HepG2 (cell line): ENCODE results near the gene C11orf91. TPM values are rescaled to one million over a fixed set of nuclear protein-coding genes. Genes with fewer than 3 reads are reported as not detected.

Experiments used
- ATAC-seq: fragments of 200-7000 bp; cut with Tn5 transposase; 3 replicates; pipeline ENCODE4 v1.9.1; 2020; ENCODE audit warnings: mild to moderate bottlenecking, moderate library complexity
- BruUV-seq: library from RNA; stranded (reverse); fragments of 400-500 nt; replicated peaks from 2 replicates; lab custom pipeline; 2021; lab: Mats Ljungman, UMichigan
- CTCF ChIA-PET: fragments of 300-600 bp; formaldehyde crosslinking; extraction: SDS; loops from one replicate; lab custom pipeline; 2021; ENCODE audit warnings: low total read pairs, inconsistent platforms, low intra/inter-chr PET ratio; lab: Yijun Ruan, JAX
- POLR2A ChIA-PET: fragments of 350-600 bp; sonication (Branson Sonifier 250); formaldehyde crosslinking; loops from one replicate; lab custom pipeline; 2020; ENCODE audit warnings: antibody characterized with exemption, inconsistent platforms; lab: Yijun Ruan, JAX
- DNase-seq: peaks from one replicate; pipeline ENCODE4 v3.0.0-alpha.2; 2015; ENCODE audit warnings: low spot score
- FAIRE-seq: peaks from 3 replicates; lab custom pipeline; 2011; peaks lifted over from hg19 to GRCh38; lab: Jason Lieb, UNC
- H2AFZ ChIP-seq: one replicate; pipeline ENCODE4 v1.6.1; 2011; ENCODE audit warnings: low read length, inconsistent platforms
- H3K27ac ChIP-seq: fragments of 300-600 bp; 3 replicates; pipeline ENCODE4 v1.8.0; 2011; ENCODE audit warnings: mixed run types, mild to moderate bottlenecking, mixed read lengths, low read length, inconsistent platforms; ENCODE audit not compliant: insufficient read depth; ENCODE audit errors: extremely low read length
- H3K27me3 ChIP-seq, 2 experiments: fragments of 200-600 bp in 1 of 2; 2 replicates in 1 of 2; 3 replicates in 1 of 2; pipeline versions ENCODE4 v1.6.0 to v1.8.0; 2011; ENCODE audit warnings: low read length in 2 of 2, mild to moderate bottlenecking in 2 of 2, moderate library complexity in 2 of 2, inconsistent platforms in 1 of 2; ENCODE audit not compliant: insufficient read depth in 2 of 2, control insufficient read depth in 1 of 2
- H3K36me3 ChIP-seq, 2 experiments: fragments of 200-600 bp in 1 of 2; replicated peaks in 1 of 2; 2 replicates in 1 of 2; 3 replicates in 1 of 2; pipeline versions ENCODE4 v1.5.1 to v1.8.0; 2011; ENCODE audit warnings: low read length in 2 of 2, inconsistent platforms in 1 of 2; ENCODE audit not compliant: insufficient read depth in 2 of 2, control insufficient read depth in 1 of 2
- H3K4me1 ChIP-seq: 2 replicates; pipeline ENCODE4 v1.5.1; 2012; ENCODE audit warnings: low read length, inconsistent platforms; ENCODE audit not compliant: insufficient read depth
- H3K4me2 ChIP-seq: 2 replicates; pipeline ENCODE4 v1.6.0; 2011; ENCODE audit warnings: low read depth, low read length, inconsistent platforms
- H3K4me3 ChIP-seq, 3 experiments: fragments of 200-600 bp in 1 of 3; sonication (generic), shearing (Covaris generic) in 1 of 3; replicated peaks in 1 of 3; 2 replicates each; pipeline ENCODE4 v1.5.1; 2011 to 2016; ENCODE audit warnings: low read length in 3 of 3, inconsistent platforms in 2 of 3, low read depth in 2 of 3, mild to moderate bottlenecking in 2 of 3, control low read depth in 1 of 3, mixed read lengths in 1 of 3; ENCODE audit not compliant: insufficient read depth in 1 of 3
- H3K79me2 ChIP-seq: one replicate; pipeline ENCODE4 v1.6.1; 2011; ENCODE audit warnings: low read length, inconsistent platforms; ENCODE audit not compliant: insufficient read depth
- H3K9ac ChIP-seq: 2 replicates; pipeline ENCODE4 v1.6.0; 2011; ENCODE audit warnings: mild to moderate bottlenecking, low read depth, low read length, inconsistent platforms; ENCODE audit not compliant: insufficient read depth
- H3K9me3 ChIP-seq: 2 replicates; pipeline ENCODE4 v1.5.1; 2012; ENCODE audit warnings: mild to moderate bottlenecking, low read length
- H4K20me1 ChIP-seq: 2 replicates; pipeline ENCODE4 v1.6.0; 2011; ENCODE audit warnings: inconsistent platforms, mild to moderate bottlenecking, low read length, moderate library complexity; ENCODE audit not compliant: insufficient read depth
- PRPF4 ChIP-seq: fragments of 200-400 bp; formaldehyde crosslinking; IDR thresholded peaks from 2 replicates; pipeline ENCODE4 v1.6.1; 2016; ENCODE audit warnings: low read length, low read depth; ENCODE audit not compliant: poor library complexity, severe bottlenecking
- ZFP62 ChIP-seq: sonication (generic); formaldehyde crosslinking; IDR thresholded peaks from 2 replicates; pipeline ENCODE4 v1.4.0; 2020; ENCODE audit warnings: missing genetic modification reagents
- ZNF331 ChIP-seq: sonication (generic); formaldehyde crosslinking; IDR thresholded peaks from 2 replicates; pipeline ENCODE4 v1.4.0; 2020; ENCODE audit warnings: missing genetic modification reagents
- ZNF616 ChIP-seq: sonication (generic); formaldehyde crosslinking; IDR thresholded peaks from 2 replicates; pipeline ENCODE4 v1.5.0; 2020; ENCODE audit warnings: low read depth, mild to moderate bottlenecking, missing genetic modification reagents
- ZSCAN30 ChIP-seq: sonication (generic); formaldehyde crosslinking; IDR thresholded peaks from 2 replicates; pipeline ENCODE4 v1.5.0; 2020; ENCODE audit warnings: mild to moderate bottlenecking, missing genetic modification reagents
- WGBS: methylation state at CpG from one replicate; pipeline ENCODE4 v1.1.6; 2017; ENCODE audit warnings: low lambda C conversion rate; 5-methylcytosine and 5-hydroxymethylcytosine counted together
- in situ Hi-C: cut with HindIII; loops from 2 replicates; pipeline ENCODE4 v1.10.0; 2017; ENCODE audit warnings: low pct_unique_long_range_greater_than_20kb; ENCODE audit not compliant: extremely low pct_ligation_motif_present
- intact Hi-C: fragments of 100-400 bp; cut with micrococcal nuclease; formaldehyde crosslinking; loops from one replicate; pipeline ENCODE4 v1.10.0; 2022; ENCODE audit not compliant: unreplicated experiment
- polyA plus RNA-seq, 8 experiments: library from polyadenylated mRNA; depleted of rRNA in 3 of 8; stranded (reverse) in 7 of 8; unstranded in 1 of 8; fragments of >200 nt; fragmentation: Illumina TruSeq in 4 of 8; extraction: Trizol in 4 of 8; gene quantifications; 2 replicates each; pipeline versions ENCODE4 v1.2.1 to v1.2.3, GENCODE V29; 2011 to 2016; ENCODE audit warnings: low read depth in 4 of 8, missing spikeins in 1 of 8, mixed read lengths in 1 of 8; ENCODE audit not compliant: insufficient read depth in 1 of 8
- total RNA-seq, 5 experiments: library from RNA; depleted of rRNA; stranded (reverse); fragments of >200 nt; fragmentation: Illumina TruSeq; extraction: Trizol; gene quantifications; 2 replicates each; pipeline ENCODE4 v1.2.3, GENCODE V29; 2016; ENCODE audit warnings: low read depth in 1 of 5
- TF ChIP-seq, protein P1 (sequence below), 2 experiments: sonication (generic) in 1 of 2; formaldehyde crosslinking in 1 of 2; IDR thresholded peaks; 2 replicates each; pipeline versions ENCODE4 v1.4.0 to v1.6.1; 2016 to 2020; ENCODE audit warnings: borderline replicate concordance in 1 of 2, low read depth in 1 of 2, mild to moderate bottlenecking in 1 of 2, missing genetic modification reagents in 1 of 2
- TF ChIP-seq, protein P2 (sequence below): sonication (generic); formaldehyde crosslinking; IDR thresholded peaks from 2 replicates; pipeline ENCODE4 v1.4.0; 2020; ENCODE audit warnings: missing genetic modification reagents

The C11orf91 gene
- total and polyA plus RNA-seq, 2 of the 13 experiments (the other 11 are each of a cell fraction or from before 2014, with no cell fraction given) = 0.35 TPM; not detected in 1

DNA sequence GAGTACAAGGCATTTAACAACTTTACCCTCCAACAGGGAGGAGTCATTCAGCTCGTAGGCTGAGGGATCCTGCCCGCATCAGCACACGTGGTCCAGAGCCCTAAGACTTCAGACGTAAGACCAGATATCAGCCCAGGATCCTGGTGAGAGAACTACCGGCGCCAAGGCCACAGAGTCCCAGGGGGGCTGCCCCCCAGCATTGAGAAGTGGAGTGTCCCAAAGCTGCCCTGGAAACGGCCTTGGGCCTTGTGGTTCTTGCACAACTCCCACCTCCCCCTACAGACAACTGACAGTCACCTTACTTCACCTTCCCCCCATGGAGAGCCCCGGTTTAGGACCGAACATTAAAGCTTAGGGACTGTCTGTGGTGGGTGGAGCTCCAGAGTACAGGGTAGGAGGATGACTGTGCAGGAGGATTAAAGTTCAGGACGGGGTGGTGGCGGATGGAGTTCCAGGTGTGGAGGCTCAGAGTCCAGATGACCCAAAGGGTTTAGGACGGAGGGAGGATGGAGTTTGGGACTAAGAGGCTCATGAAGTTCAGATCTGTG lies 1.0 kb downstream of the C11orf91 start (continued):
- TF ChIP-seq PRPF4 (no peak), ZNF616 (CRISPR knock-in tag) (0 out of 2 replicates have a peak, but pooled peaks have one; percentile 56)
- TF ChIP-seq, protein P1, sequence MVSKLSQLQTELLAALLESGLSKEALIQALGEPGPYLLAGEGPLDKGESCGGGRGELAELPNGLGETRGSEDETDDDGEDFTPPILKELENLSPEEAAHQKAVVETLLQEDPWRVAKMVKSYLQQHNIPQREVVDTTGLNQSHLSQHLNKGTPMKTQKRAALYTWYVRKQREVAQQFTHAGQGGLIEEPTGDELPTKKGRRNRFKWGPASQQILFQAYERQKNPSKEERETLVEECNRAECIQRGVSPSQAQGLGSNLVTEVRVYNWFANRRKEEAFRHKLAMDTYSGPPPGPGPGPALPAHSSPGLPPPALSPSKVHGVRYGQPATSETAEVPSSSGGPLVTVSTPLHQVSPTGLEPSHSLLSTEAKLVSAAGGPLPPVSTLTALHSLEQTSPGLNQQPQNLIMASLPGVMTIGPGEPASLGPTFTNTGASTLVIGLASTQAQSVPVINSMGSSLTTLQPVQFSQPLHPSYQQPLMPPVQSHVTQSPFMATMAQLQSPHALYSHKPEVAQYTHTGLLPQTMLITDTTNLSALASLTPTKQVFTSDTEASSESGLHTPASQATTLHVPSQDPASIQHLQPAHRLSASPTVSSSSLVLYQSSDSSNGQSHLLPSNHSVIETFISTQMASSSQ (IDR thresholded peaks at IDR 0.05; ENCODE audit: low read depth) = no peak
- TF ChIP-seq, protein P1 (CRISPR knock-in tag; IDR thresholded peaks at IDR 0.05; ENCODE audit: borderline replicate concordance) = peak; percentile 54; the same call in 1 of the 2 replicates
- TF ChIP-seq, protein P2, sequence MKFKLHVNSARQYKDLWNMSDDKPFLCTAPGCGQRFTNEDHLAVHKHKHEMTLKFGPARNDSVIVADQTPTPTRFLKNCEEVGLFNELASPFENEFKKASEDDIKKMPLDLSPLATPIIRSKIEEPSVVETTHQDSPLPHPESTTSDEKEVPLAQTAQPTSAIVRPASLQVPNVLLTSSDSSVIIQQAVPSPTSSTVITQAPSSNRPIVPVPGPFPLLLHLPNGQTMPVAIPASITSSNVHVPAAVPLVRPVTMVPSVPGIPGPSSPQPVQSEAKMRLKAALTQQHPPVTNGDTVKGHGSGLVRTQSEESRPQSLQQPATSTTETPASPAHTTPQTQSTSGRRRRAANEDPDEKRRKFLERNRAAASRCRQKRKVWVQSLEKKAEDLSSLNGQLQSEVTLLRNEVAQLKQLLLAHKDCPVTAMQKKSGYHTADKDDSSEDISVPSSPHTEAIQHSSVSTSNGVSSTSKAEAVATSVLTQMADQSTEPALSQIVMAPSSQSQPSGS (CRISPR knock-in tag) = peak; percentile 71; the same call in 1 of the 2 replicates

DNA sequence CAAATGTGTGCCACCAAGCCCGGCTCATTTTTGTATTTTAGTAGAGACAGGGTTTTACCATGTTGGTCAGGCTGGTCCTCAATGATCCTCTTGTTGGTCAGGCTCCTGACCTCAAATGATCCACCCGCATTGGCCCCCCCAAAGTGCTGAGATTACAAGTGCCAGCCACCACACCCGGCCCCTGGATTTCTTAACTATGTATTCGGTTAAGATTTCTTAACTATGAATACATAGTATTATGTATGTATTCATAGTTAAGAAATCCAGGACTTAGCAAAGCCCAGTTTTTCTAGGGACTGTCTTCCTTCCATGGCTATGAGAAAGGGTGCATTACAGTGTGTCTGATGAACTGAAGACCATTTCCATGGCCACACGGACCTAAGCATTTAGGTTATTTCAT lies 1.7 kb downstream of the C11orf91 start:
- H3K27ac ChIP-seq = peak overlapping the region; percentile 97
- ATAC-seq (no peak), FAIRE-seq (no peak), DNase-seq (no peak)
- peaks cover 86% of the 10 kb centered on the region for H3K4me1 ChIP-seq
- H3K4me3 ChIP-seq = peak overlapping the region in 1 of 3 experiments; percentile 75; a peak in 1 of 6 replicates
- H3K79me2 ChIP-seq = no peaks in the 10 kb centered on the region
- 79% methylated on average over 5 of the region's 5 CpGs for WGBS
- intact Hi-C loops (loop anchor here (10.0 kb wide), 1 partner anchor 434 kb away; no protein-coding TSS in a partner anchor), in situ Hi-C loops (no loop called here)
- ChIA-PET POLR2A (interaction anchor here (1.3 to 4.4 kb wide), 3 partner anchors 8 to 38 kb away, joined by 6 to 81 read pairs (median 63); partner anchors contain the start of gene CD59), CTCF (no interaction called here)
- no peaks in the 10 kb centered on the region for H4K20me1 ChIP-seq
- no peaks in the 10 kb centered on the region for H3K36me3 ChIP-seq
- peak overlapping the region; percentile 67 for H3K9ac ChIP-seq
- peak overlapping the region; percentile 91 for H3K4me2 ChIP-seq
- no peaks in the 10 kb centered on the region for H3K9me3 ChIP-seq
- no peak overlapping the region for H2AFZ ChIP-seq
- no peak for TF ChIP-seq ZSCAN30 (CRISPR knock-in tag)
- no peak for TF ChIP-seq ZFP62
- 0 out of 2 replicates have a peak, but pooled peaks have one; percentile 2 for TF ChIP-seq ZNF331 (CRISPR knock-in tag)
- BruUV-seq = no TSS peak
- no peaks in the 10 kb centered on the region for H3K27me3 ChIP-seq
